K562 (cell line): Measurements from ENCODE around the gene AFF3. TPM values are rescaled to one million over a fixed set of nuclear protein-coding genes. Genes with fewer than 3 reads are reported as not detected.
A peak's percentile ranks its signal among the peaks of the same experiment; 100 is the strongest.

ENCODE experiments used
- ATAC-seq: fragments of 200-7000 bp; cut with Tn5 transposase; 3 replicates; pipeline ENCODE4 v1.9.1; 2020; ENCODE audit warnings: moderate library complexity
- BruUV-seq: library from RNA; stranded (reverse); fragments of 400-500 nt; replicated peaks from 2 replicates; lab custom pipeline; 2021; lab: Mats Ljungman, UMichigan
- CTCF ChIA-PET: fragments of 300-600 bp; formaldehyde crosslinking; extraction: SDS; loops from one replicate; lab custom pipeline; 2021; ENCODE audit warnings: low intra/inter-chr PET ratio; lab: Yijun Ruan, JAX
- POLR2A ChIA-PET: fragments of 300-600, 350-650 bp; sonication (Branson Sonifier 250); formaldehyde crosslinking; extraction: SDS; loops from one replicate; lab custom pipeline; 2021; ENCODE audit warnings: antibody characterized with exemption, inconsistent platforms; lab: Yijun Ruan, JAX
- DNase-seq, 4 experiments: peaks; one replicate each; pipeline versions ENCODE4 v3.0.0 to v3.0.0-alpha.2; 2011 to 2018; ENCODE audit warnings: low spot score in 3 of 4, mixed read lengths in 3 of 4; ENCODE audit errors: extremely low read depth in 1 of 4
- FAIRE-seq: peaks from 2 replicates; lab custom pipeline; 2011; peaks lifted over from hg19 to GRCh38; lab: Jason Lieb, UNC
- H2AFZ ChIP-seq: 2 replicates; pipeline ENCODE4 v1.6.0; 2011; ENCODE audit warnings: low read depth, low read length, control low read depth, inconsistent platforms
- H3K27ac ChIP-seq: fragments of 200-600 bp; 3 replicates; pipeline ENCODE4 v1.8.0; 2011; ENCODE audit warnings: low read depth, mild to moderate bottlenecking, control low read depth, inconsistent platforms, low read length, moderate library complexity, mixed read lengths; ENCODE audit errors: extremely low read depth
- H3K27me3 ChIP-seq, 2 experiments: fragments of 300-600 bp in 1 of 2; 2 replicates in 1 of 2; 3 replicates in 1 of 2; pipeline versions ENCODE4 v1.6.0 to v1.8.0; 2011; ENCODE audit warnings: inconsistent platforms in 2 of 2, low read length in 2 of 2, mild to moderate bottlenecking in 1 of 2, mixed read lengths in 1 of 2, moderate library complexity in 1 of 2; ENCODE audit not compliant: control insufficient read depth in 2 of 2, insufficient read depth in 2 of 2
- H3K36me3 ChIP-seq: fragments of 300-600 bp; 3 replicates; pipeline ENCODE4 v1.8.0; 2011; ENCODE audit warnings: mild to moderate bottlenecking, low read length, inconsistent platforms; ENCODE audit not compliant: control insufficient read depth, insufficient read depth
- H3K4me1 ChIP-seq, 2 experiments: fragments of 200-600 bp in 1 of 2; replicated peaks in 1 of 2; 2 replicates in 1 of 2; 3 replicates in 1 of 2; pipeline versions ENCODE4 v1.5.1 to v1.8.0; 2011; ENCODE audit warnings: inconsistent platforms in 2 of 2, low read length in 2 of 2, mild to moderate bottlenecking in 1 of 2, mixed read lengths in 1 of 2, moderate library complexity in 1 of 2; ENCODE audit not compliant: control insufficient read depth in 2 of 2, insufficient read depth in 2 of 2
- H3K4me2 ChIP-seq: 2 replicates; pipeline ENCODE4 v1.6.1; 2011; ENCODE audit warnings: low read length, control low read depth, inconsistent platforms, mixed read lengths; ENCODE audit not compliant: insufficient read depth
- H3K4me3 ChIP-seq: fragments of 200-600 bp; sonication (generic), shearing (Covaris generic); 2 replicates; pipeline ENCODE4 v1.5.1; 2016; ENCODE audit warnings: control low read depth, inconsistent platforms
- H3K79me2 ChIP-seq: fragments of 200-600 bp; 3 replicates; pipeline ENCODE4 v1.8.0; 2011; ENCODE audit warnings: low read length, inconsistent platforms; ENCODE audit not compliant: control insufficient read depth, insufficient read depth
- H3K9ac ChIP-seq, 2 experiments: 2 replicates each; pipeline versions ENCODE4 v1.6.0 to v1.6.1; 2011; ENCODE audit warnings: low read depth in 2 of 2, low read length in 2 of 2, control low read depth in 1 of 2, inconsistent platforms in 1 of 2, mild to moderate bottlenecking in 1 of 2, mixed read lengths in 1 of 2; ENCODE audit not compliant: insufficient read depth in 1 of 2
- H3K9me1 ChIP-seq: one replicate; pipeline ENCODE4 v1.6.0; 2011; ENCODE audit warnings: inconsistent platforms, mild to moderate bottlenecking, low read length, moderate library complexity; ENCODE audit not compliant: control insufficient read depth, insufficient read depth
- H3K9me3 ChIP-seq: replicated peaks from 2 replicates; pipeline ENCODE4 v1.5.1; 2011; ENCODE audit warnings: low read depth, low read length, inconsistent platforms; ENCODE audit not compliant: control insufficient read depth, insufficient read depth
- H4K20me1 ChIP-seq: replicated peaks from 2 replicates; pipeline ENCODE4 v1.6.1; 2011; ENCODE audit warnings: low read length, inconsistent platforms, mixed read lengths; ENCODE audit not compliant: control insufficient read depth, insufficient read depth
- CEBPG ChIP-seq, 3 experiments: fragments of 200-800 bp in 1 of 3; sonication (Bioruptor generic) in 1 of 3; sonication (generic) in 1 of 3; formaldehyde crosslinking in 1 of 3; IDR thresholded peaks in 2 of 3; conservative IDR thresholded peaks in 1 of 3; 2 replicates each; pipeline versions ENCODE4 v1.6.1 to v1.8.0; 2016 to 2022; ENCODE audit warnings: missing compliant biosample characterization in 2 of 3, missing genetic modification characterization in 2 of 3, mild to moderate bottlenecking in 1 of 3, missing genetic modification reagents in 1 of 3
- DDX20 ChIP-seq: fragments of 450-650 bp; IDR thresholded peaks from 2 replicates; pipeline ENCODE4 v1.6.1; 2016; ENCODE audit warnings: missing genetic modification characterization, low read depth, mild to moderate bottlenecking, missing compliant biosample characterization, moderate library complexity
- PHF20 ChIP-seq: fragments of 450-650 bp; IDR thresholded peaks from 2 replicates; pipeline ENCODE4 v1.6.1; 2018; ENCODE audit not compliant: partially characterized antibody
- TAF15 ChIP-seq: fragments of 200-400 bp; formaldehyde crosslinking; IDR thresholded peaks from 2 replicates; pipeline ENCODE4 v1.6.1; 2017; ENCODE audit warnings: mild to moderate bottlenecking, low read depth, low read length, moderate library complexity
- THRA ChIP-seq: fragments of 450-650 bp; IDR thresholded peaks from 2 replicates; pipeline ENCODE4 v1.6.1; 2017; ENCODE audit warnings: mild to moderate bottlenecking, moderate library complexity
- ZNF263 ChIP-seq: sonication (generic); formaldehyde crosslinking; IDR thresholded peaks from 2 replicates; pipeline ENCODE4 v1.8.0; 2022; ENCODE audit warnings: mild to moderate bottlenecking, missing genetic modification reagents, borderline replicate concordance
- ZNF3 ChIP-seq: fragments of 250-450 bp; sonication (Bioruptor Pico); IDR thresholded peaks from 2 replicates; pipeline ENCODE4 v1.5.0; 2021; ENCODE audit warnings: mild to moderate bottlenecking, moderate library complexity
- ZNF347 ChIP-seq: fragments of 450-650 bp; formaldehyde crosslinking; IDR thresholded peaks from 2 replicates; pipeline ENCODE4 v1.4.0; 2020; ENCODE audit warnings: low read depth, mild to moderate bottlenecking, moderate library complexity
- WGBS: fragments of 100-300 bp; shearing (Covaris generic); methylation state at CpG from one replicate; pipeline ENCODE4 v1.1.6; 2016; ENCODE audit warnings: low coverage, mixed read lengths; ENCODE audit not compliant: insufficient coverage; ENCODE audit errors: missing lambda C conversion rate; 5-methylcytosine and 5-hydroxymethylcytosine counted together
- in situ Hi-C: fragments of 300-500 bp; cut with MboI; formaldehyde crosslinking; loops from 4 replicates; pipeline ENCODE4 v1.15.0; 2018; ENCODE audit warnings: inconsistent platforms, mixed read lengths
- intact Hi-C: fragments of 100-400 bp; cut with micrococcal nuclease; formaldehyde crosslinking; loops from 2 replicates; pipeline ENCODE4 v1.14.2; 2022
- polyA plus RNA-seq, 8 experiments: library from polyadenylated mRNA; depleted of rRNA in 4 of 8; stranded (reverse) in 5 of 8; unstranded in 3 of 8; fragments of >200 nt; fragmentation: Nextera tagmentation in 2 of 8; fragmentation: Illumina TruSeq in 1 of 8; extraction: Ambion mirVana in 2 of 8; extraction: Trizol in 1 of 8; gene quantifications; 2 replicates each; pipeline versions ENCODE4 v1.2.1 to v1.2.3, GENCODE V29; 2011 to 2014; ENCODE audit warnings: inconsistent platforms in 1 of 8, missing spikeins in 1 of 8
- total RNA-seq, 7 experiments: library from RNA; depleted of rRNA in 6 of 7; stranded (reverse); fragments of >200 nt in 6 of 7; fragmentation: Illumina TruSeq in 2 of 7; extraction: Trizol in 2 of 7; gene quantifications; 2 replicates each; pipeline versions ENCODE4 v1.2.1 to v1.2.3, GENCODE V29; 2011 to 2021; ENCODE audit warnings: low replicate concordance in 1 of 7

AFF3 gene
- total and polyA plus RNA-seq, 9 of the 15 experiments (the other 6 are each of a cell fraction or from before 2014, with no cell fraction given): 0.02 to 0.11 TPM; not detected in 7

GRCh38 chr2:100189387-100189786 is 47.0 kb upstream of the AFF3 start (continued):
- TF ChIP-seq DDX20 (tag) (no peak), THRA (no peak), TAF15 (no peak), ZNF263 (CRISPR knock-in tag) (no peak), ZNF347 (CRISPR knock-in tag) (no peak), ZNF3 (CRISPR knock-in tag) (no peak)

GRCh38 chr2:100188326-100188725 is 45.9 kb upstream of the AFF3 start:
- Histone ChIP-seq H4K20me1 (no peaks in the 10 kb centered on the region), H3K4me2 (no peak overlapping the region), H3K79me2 (no peaks in the 10 kb centered on the region), H3K27me3 (peaks cover 10 to 24% of the 10 kb centered on the region in 2 experiments; a peak in 3 of 5 replicates), H3K27ac (no peak overlapping the region), H3K9me1 (no peaks in the 10 kb centered on the region), H3K9me3 (no peaks in the 10 kb centered on the region), H2AFZ (no peak overlapping the region), H3K4me1 (peaks cover 0 to under 1% of the 10 kb centered on the region in 2 experiments; a peak in 1 of 5 replicates), H3K4me3 (no peak overlapping the region), H3K9ac (no peak overlapping the region), H3K36me3 (no peaks in the 10 kb centered on the region)
- WGBS: 0% methylated on average over 2 of the region's 2 CpGs
- FAIRE-seq (no peak), DNase-seq (no peak), ATAC-seq (no peak)
- POLR2A ChIA-PET: no interaction called here
- in situ Hi-C loops (no loop called here), intact Hi-C loops (no loop called here)
- CTCF ChIA-PET: no interaction called here
- no TSS peak for BruUV-seq
- no peak for TF ChIP-seq CEBPG (CRISPR knock-in tag; IDR thresholded peaks at IDR 0.05)
- TF ChIP-seq CEBPG (tag; conservative IDR thresholded peaks at IDR 0.05 in 1 of 2, IDR thresholded peaks at IDR 0.05 in 1 of 2): 0 out of 4 replicates have a peak, but pooled peaks of 1 of the 2 experiments have one; percentile 14
- TF ChIP-seq PHF20: no peak
- TF ChIP-seq, all 486 proteins: peak for 1
